ENCODE data around the gene CYP26B1. TPM values are rescaled to one million over a fixed set of nuclear protein-coding genes. Genes with fewer than 3 reads are reported as not detected.

The CYP26B1 gene
- total RNA-seq, 1 donor from 2014 or later = 7.0 TPM

GRCh38 chr2:72144632-72145288, 2.9 kb downstream of the CYP26B1 start:
- DNase-seq (ENCODE audit: low spot score) = no peak
- intact Hi-C loops (cut with DNase I) = loop anchor here (5.0 to 10.0 kb wide), 3 partner anchors 262 to 532 kb away; no protein-coding TSS in a partner anchor

- intact Hi-C loops (cut with DNase I) = loop anchor here (5.0 to 10.0 kb wide), 3 partner anchors 262 to 532 kb away; no protein-coding TSS in a partner anchor
- DNase-seq (ENCODE audit: low spot score) = no peak
These were observed 3.4 kb downstream of the CYP26B1 start for GRCh38 chr2:72144274-72144631.

GRCh38 chr2:72143441-72144273, 4.0 kb downstream of the CYP26B1 start:
- intact Hi-C loops (cut with DNase I) = loop anchor here (5.0 to 10.0 kb wide), 3 partner anchors 261 to 531 kb away; no protein-coding TSS in a partner anchor
- DNase-seq (ENCODE audit: low spot score) = peak; percentile 73

- peak; percentile 83 for DNase-seq (ENCODE audit: low spot score)
- intact Hi-C loops (cut with DNase I) = loop anchor here (5.0 to 10.0 kb wide), 3 partner anchors 261 to 531 kb away; no protein-coding TSS in a partner anchor
These were observed 4.9 kb downstream of the CYP26B1 start for GRCh38 chr2:72142570-72143440.

GRCh38 chr2:72141881-72142451, 5.7 kb downstream of the CYP26B1 start:
- peak; percentile 63 for DNase-seq (ENCODE audit: low spot score)
- intact Hi-C loops (cut with DNase I) = loop anchor here (5.0 to 10.0 kb wide), 3 partner anchors 260 to 530 kb away; no protein-coding TSS in a partner anchor

- intact Hi-C loops (cut with DNase I) = loop anchor here (5.0 to 10.0 kb wide), 3 partner anchors 259 to 529 kb away; no protein-coding TSS in a partner anchor
- peak; percentile 50 for DNase-seq (ENCODE audit: low spot score)
These were observed 6.5 kb downstream of the CYP26B1 start for GRCh38 chr2:72141032-72141645.

GRCh38 chr2:72140621-72140960, 7.1 kb downstream of the CYP26B1 start:
- DNase-seq (ENCODE audit: low spot score) = no peak
- intact Hi-C loops (cut with DNase I) = loop anchor here (5.0 to 10.0 kb wide), 3 partner anchors 258 to 528 kb away; no protein-coding TSS in a partner anchor

- intact Hi-C loops (cut with DNase I) = loop anchor here (5.0 to 10.0 kb wide), 4 partner anchors 218 to 528 kb away; no protein-coding TSS in a partner anchor
- peak; percentile 68 for DNase-seq (ENCODE audit: low spot score)
These were observed 7.6 kb downstream of the CYP26B1 start for GRCh38 chr2:72139874-72140620.

- peak; percentile 62 for DNase-seq (ENCODE audit: low spot score)
- intact Hi-C loops (cut with DNase I) = loop anchor here (5.0 kb wide), 1 partner anchor 217 kb away; no protein-coding TSS in a partner anchor
These were observed 8.2 kb downstream of the CYP26B1 start for GRCh38 chr2:72139471-72139873.

- DNase-seq (ENCODE audit: low spot score) = peak; percentile 43
- intact Hi-C loops (cut with DNase I) = loop anchor here (5.0 kb wide), 1 partner anchor 217 kb away; no protein-coding TSS in a partner anchor
These were observed 8.7 kb downstream of the CYP26B1 start for GRCh38 chr2:72138921-72139381.

- DNase-seq (ENCODE audit: low spot score) = peak; percentile 74
- intact Hi-C loops (cut with DNase I) = loop anchor here (5.0 kb wide), 1 partner anchor 216 kb away; no protein-coding TSS in a partner anchor
These were observed 9.4 kb downstream of the CYP26B1 start for GRCh38 chr2:72138011-72138881.

GRCh38 chr2:72137498-72138010, 10.1 kb downstream of the CYP26B1 start:
- peak; percentile 84 for DNase-seq (ENCODE audit: low spot score)
- intact Hi-C loops (cut with DNase I) = loop anchor here (5.0 kb wide), 1 partner anchor 215 kb away; no protein-coding TSS in a partner anchor

- no peak for DNase-seq (ENCODE audit: low spot score)
- intact Hi-C loops (cut with DNase I) = loop anchor here (5.0 kb wide), 1 partner anchor 215 kb away; no protein-coding TSS in a partner anchor
These were observed 10.6 kb downstream of the CYP26B1 start for GRCh38 chr2:72136933-72137497.

GRCh38 chr2:72136331-72136730, 11.3 kb downstream of the CYP26B1 start:
- intact Hi-C loops (cut with DNase I) = loop anchor here (5.0 kb wide), 1 partner anchor 214 kb away; no protein-coding TSS in a partner anchor
- DNase-seq (ENCODE audit: low spot score) = no peak

GRCh38 chr2:72135921-72136320, 11.7 kb downstream of the CYP26B1 start:
- no peak for DNase-seq (ENCODE audit: low spot score)
- intact Hi-C loops (cut with DNase I) = loop anchor here (5.0 kb wide), 1 partner anchor 214 kb away; no protein-coding TSS in a partner anchor
